ENCODE results near the gene CA10. TPM values are rescaled to one million over a fixed set of nuclear protein-coding genes. Genes with fewer than 3 reads are reported as not detected.

The CA10 gene
- total RNA-seq, 1 donor from 2014 or later: not detected

DNA sequence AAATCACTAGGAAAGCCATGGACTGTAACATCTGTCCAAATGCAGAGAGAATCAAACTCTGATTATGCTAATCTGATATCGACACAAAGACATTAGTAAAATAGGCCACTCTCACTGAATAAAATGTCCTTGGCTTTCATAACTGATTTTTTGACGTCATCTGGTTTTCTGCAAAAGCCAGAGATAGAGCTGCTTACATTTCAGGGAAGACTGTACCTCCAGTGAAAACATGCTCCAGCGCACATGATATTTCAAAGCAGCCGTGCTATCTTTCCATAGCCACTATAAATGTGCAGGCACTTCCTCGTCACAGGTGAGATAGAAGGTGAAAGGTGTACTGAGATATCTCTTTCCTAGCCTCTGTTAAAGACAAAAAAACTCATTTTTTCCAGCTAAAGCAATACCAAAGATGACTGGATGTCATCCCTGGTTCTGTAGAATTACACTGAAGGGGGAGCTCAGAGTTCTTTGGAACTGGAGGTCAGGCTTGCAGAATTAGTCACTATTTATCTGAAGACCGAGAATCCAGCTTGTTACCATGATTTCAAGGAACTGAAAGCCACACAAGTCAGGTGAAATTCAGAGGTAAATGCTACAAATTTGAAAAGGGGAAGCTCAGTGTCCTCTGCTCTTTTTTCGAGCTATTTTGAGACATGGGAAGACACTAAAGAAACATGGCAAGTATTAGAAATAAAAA, 249.5 kb downstream of the CA10 start:
- H3K4me3 Mint-ChIP-seq (ENCODE audit: unreplicated experiment): no peak overlapping the region
- no peaks in the 10 kb centered on the region for H3K4me1 Mint-ChIP-seq (ENCODE audit: low read depth)
- no peaks in the 10 kb centered on the region for H3K36me3 Mint-ChIP-seq (ENCODE audit: low read depth)
- DNase-seq (ENCODE audit: low spot score): no peak
- H3K27ac Mint-ChIP-seq (ENCODE audit: unreplicated experiment): no peak overlapping the region
- no peaks in the 10 kb centered on the region for H3K9me3 Mint-ChIP-seq (ENCODE audit: low read depth)
- TF ChIP-seq, protein P1, sequence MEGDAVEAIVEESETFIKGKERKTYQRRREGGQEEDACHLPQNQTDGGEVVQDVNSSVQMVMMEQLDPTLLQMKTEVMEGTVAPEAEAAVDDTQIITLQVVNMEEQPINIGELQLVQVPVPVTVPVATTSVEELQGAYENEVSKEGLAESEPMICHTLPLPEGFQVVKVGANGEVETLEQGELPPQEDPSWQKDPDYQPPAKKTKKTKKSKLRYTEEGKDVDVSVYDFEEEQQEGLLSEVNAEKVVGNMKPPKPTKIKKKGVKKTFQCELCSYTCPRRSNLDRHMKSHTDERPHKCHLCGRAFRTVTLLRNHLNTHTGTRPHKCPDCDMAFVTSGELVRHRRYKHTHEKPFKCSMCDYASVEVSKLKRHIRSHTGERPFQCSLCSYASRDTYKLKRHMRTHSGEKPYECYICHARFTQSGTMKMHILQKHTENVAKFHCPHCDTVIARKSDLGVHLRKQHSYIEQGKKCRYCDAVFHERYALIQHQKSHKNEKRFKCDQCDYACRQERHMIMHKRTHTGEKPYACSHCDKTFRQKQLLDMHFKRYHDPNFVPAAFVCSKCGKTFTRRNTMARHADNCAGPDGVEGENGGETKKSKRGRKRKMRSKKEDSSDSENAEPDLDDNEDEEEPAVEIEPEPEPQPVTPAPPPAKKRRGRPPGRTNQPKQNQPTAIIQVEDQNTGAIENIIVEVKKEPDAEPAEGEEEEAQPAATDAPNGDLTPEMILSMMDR (IDR thresholded peaks at IDR 0.05): no peak
- no peaks in the 10 kb centered on the region for H3K27me3 Mint-ChIP-seq (ENCODE audit: low read depth)

DNA sequence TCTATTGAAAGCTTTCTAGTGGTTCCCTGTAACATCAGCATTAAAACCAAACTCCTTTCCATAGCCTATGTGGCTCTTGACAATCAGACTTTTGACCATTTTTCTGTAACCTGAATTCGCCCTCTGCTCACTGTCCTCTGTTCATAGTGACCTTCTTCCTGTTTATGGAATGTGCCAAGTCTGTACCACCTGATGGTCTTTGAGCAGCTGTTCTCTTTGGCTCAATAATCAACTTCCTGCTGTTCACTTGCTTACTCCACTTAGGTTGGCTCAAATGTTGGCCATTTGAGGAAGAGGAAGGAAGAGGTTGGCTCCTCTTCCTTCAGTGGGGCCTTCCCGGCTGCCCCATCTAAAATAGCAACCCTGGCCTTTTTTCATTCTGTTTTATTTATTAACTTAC, 251.5 kb downstream of the CA10 start:
- Mint-ChIP-seq H3K9me3 (ENCODE audit: low read depth) (no peaks in the 10 kb centered on the region), H3K27me3 (ENCODE audit: low read depth) (no peaks in the 10 kb centered on the region), H3K4me1 (ENCODE audit: low read depth) (no peaks in the 10 kb centered on the region), H3K27ac (ENCODE audit: unreplicated experiment) (no peak overlapping the region), H3K4me3 (ENCODE audit: unreplicated experiment) (no peak overlapping the region), H3K36me3 (ENCODE audit: low read depth) (no peaks in the 10 kb centered on the region)
- TF ChIP-seq, protein P1 (IDR thresholded peaks at IDR 0.05): no peak
- DNase-seq (ENCODE audit: low spot score): no peak

DNA sequence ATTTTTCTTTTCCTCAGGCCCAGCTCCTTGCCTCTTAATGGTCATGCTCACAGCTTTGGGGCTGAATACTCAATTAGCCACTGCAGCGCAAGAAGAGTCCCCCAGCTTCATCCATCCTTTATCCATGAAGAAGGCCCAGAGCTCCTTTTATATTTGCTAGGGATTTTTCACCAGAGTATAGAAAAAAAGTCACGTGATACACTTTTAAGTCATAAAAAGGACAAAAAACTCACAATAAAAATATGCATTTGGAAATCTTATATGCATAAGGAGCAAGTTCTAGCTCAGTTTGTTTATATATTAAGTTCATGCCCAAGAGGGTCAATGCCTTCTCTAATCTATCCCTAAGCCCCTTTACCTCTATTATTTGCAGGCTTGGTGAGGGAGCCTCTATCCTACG, 254.1 kb downstream of the CA10 start:
- Mint-ChIP-seq H3K27ac (ENCODE audit: unreplicated experiment) (no peak overlapping the region), H3K4me1 (ENCODE audit: low read depth) (no peaks in the 10 kb centered on the region), H3K36me3 (ENCODE audit: low read depth) (no peaks in the 10 kb centered on the region), H3K27me3 (ENCODE audit: low read depth) (no peaks in the 10 kb centered on the region), H3K9me3 (ENCODE audit: low read depth) (no peaks in the 10 kb centered on the region), H3K4me3 (ENCODE audit: unreplicated experiment) (no peak overlapping the region)
- TF ChIP-seq, protein P1 (IDR thresholded peaks at IDR 0.05): no peak
- DNase-seq (ENCODE audit: low spot score): no peak

DNA sequence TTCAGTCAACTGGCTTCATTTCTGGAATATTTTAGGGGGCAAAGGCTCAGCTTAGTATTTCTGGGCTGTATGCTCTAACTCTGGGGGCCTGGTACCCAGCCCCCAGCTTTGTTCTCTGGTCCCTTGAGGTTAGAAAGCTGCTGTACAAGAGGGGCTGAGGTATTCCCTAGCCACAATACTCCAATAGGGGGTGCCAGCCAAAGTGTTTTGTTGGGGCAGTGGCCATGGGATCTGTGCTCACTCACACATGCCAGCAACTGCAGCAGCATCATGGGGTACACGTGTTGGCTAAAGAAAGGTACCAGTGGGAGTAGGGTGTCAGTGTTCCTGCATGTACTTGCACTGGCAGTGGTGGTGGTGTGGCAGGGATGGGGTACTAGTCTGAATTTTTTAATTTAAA, 257.3 kb downstream of the CA10 start:
- H3K27ac Mint-ChIP-seq (ENCODE audit: unreplicated experiment): no peak overlapping the region
- TF ChIP-seq, protein P1 (IDR thresholded peaks at IDR 0.05): no peak
- no peaks in the 10 kb centered on the region for H3K36me3 Mint-ChIP-seq (ENCODE audit: low read depth)
- peaks cover 5% of the 10 kb centered on the region for H3K9me3 Mint-ChIP-seq (ENCODE audit: low read depth)
- DNase-seq (ENCODE audit: low spot score): no peak
- H3K4me3 Mint-ChIP-seq (ENCODE audit: unreplicated experiment): no peak overlapping the region
- H3K4me1 Mint-ChIP-seq (ENCODE audit: low read depth): no peaks in the 10 kb centered on the region
- peaks cover 4% of the 10 kb centered on the region for H3K27me3 Mint-ChIP-seq (ENCODE audit: low read depth)

GRCh38 chr17:51891936-51892335, 266.6 kb downstream of the CA10 start:
- no peak for DNase-seq (ENCODE audit: low spot score)
- Mint-ChIP-seq H3K27me3 (ENCODE audit: low read depth) (peaks cover 5% of the 10 kb centered on the region), H3K27ac (ENCODE audit: unreplicated experiment) (no peak overlapping the region), H3K4me3 (ENCODE audit: unreplicated experiment) (no peak overlapping the region), H3K36me3 (ENCODE audit: low read depth) (no peaks in the 10 kb centered on the region), H3K4me1 (ENCODE audit: low read depth) (no peaks in the 10 kb centered on the region), H3K9me3 (ENCODE audit: low read depth) (peaks cover under 1% of the 10 kb centered on the region)
- TF ChIP-seq, protein P1 (IDR thresholded peaks at IDR 0.05): no peak

All from chondrocyte (in vitro differentiated cells).